ENCODE results near the gene TAF4B.
"Not testable (repeated sequence)": the region's sequence is repeated elsewhere in the genome, so short reads cannot be mapped to it uniquely, and the experiment has no call there.

Gene TAF4B

GRCh38 chr18:26242392-26242791 is 16.1 kb downstream of the TAF4B start:
- DNase-seq: not testable (repeated sequence)

GRCh38 chr18:26245434-26245833 is 19.2 kb downstream of the TAF4B start:
- not testable (repeated sequence) for DNase-seq

GRCh38 chr18:26252411-26252810 is 26.2 kb downstream of the TAF4B start:
- DNase-seq: no peak

GRCh38 chr18:26254808-26255207 is 28.6 kb downstream of the TAF4B start:
- not testable (repeated sequence) for DNase-seq

- DNase-seq: no peak
Observed at GRCh38 chr18:26255695-26256622, 29.7 kb downstream of the TAF4B start.

GRCh38 chr18:26258711-26259110 is 32.5 kb downstream of the TAF4B start:
- DNase-seq: no peak

- not testable (repeated sequence) for DNase-seq
Observed at GRCh38 chr18:26259416-26259815, 33.2 kb downstream of the TAF4B start.

- DNase-seq: no peak
Observed at GRCh38 chr18:26262156-26262555, 35.9 kb downstream of the TAF4B start.

- no peak for DNase-seq
Observed at GRCh38 chr18:26267357-26267930, 41.2 kb downstream of the TAF4B start.

GRCh38 chr18:26268454-26268853 is 42.2 kb downstream of the TAF4B start:
- no peak for DNase-seq

- DNase-seq: no peak
Observed at GRCh38 chr18:26271917-26272549, 45.8 kb downstream of the TAF4B start.

GRCh38 chr18:26277374-26277773 is 51.1 kb downstream of the TAF4B start:
- no peak for DNase-seq

GRCh38 chr18:26279428-26279827 is 53.2 kb downstream of the TAF4B start:
- DNase-seq: no peak

GRCh38 chr18:26286008-26286407 is 59.8 kb downstream of the TAF4B start:
- DNase-seq: no peak

- DNase-seq: no peak
Observed at GRCh38 chr18:26287644-26288043, 61.4 kb downstream of the TAF4B start.

GRCh38 chr18:26290385-26290784 is 64.1 kb downstream of the TAF4B start:
- DNase-seq: no peak

GRCh38 chr18:26293982-26294381 is 67.7 kb downstream of the TAF4B start:
- DNase-seq: no peak

GRCh38 chr18:26298107-26298506 is 71.9 kb downstream of the TAF4B start:
- no peak for DNase-seq

GRCh38 chr18:26301681-26302080 is 75.4 kb downstream of the TAF4B start:
- no peak for DNase-seq

- not testable (repeated sequence) for DNase-seq
Observed at GRCh38 chr18:26303222-26303621, 77.0 kb downstream of the TAF4B start.

- no peak for DNase-seq
Observed at GRCh38 chr18:26304511-26304910, 78.3 kb downstream of the TAF4B start.

- peak; percentile 37 for DNase-seq
Observed at GRCh38 chr18:26307161-26307773, 81.0 kb downstream of the TAF4B start.

- no peak for DNase-seq
Observed at GRCh38 chr18:26309281-26309680, 83.0 kb downstream of the TAF4B start.
